ENCODE data around the gene AKT2. TPM values are rescaled to one million over a fixed set of nuclear protein-coding genes. Genes with fewer than 3 reads are reported as not detected.

AKT2 gene
- total RNA-seq, 1 donor from 2014 or later = 85.1 TPM

- Histone ChIP-seq H3K4me3 (no peak overlapping the region), H3K36me3 (no peaks in the 10 kb centered on the region), H3K27me3 (no peaks in the 10 kb centered on the region), H2AFZ (replicated peaks) (no peak overlapping the region), H3K4me1 (no peaks in the 10 kb centered on the region), H3K9me3 (ENCODE audit: low read depth) (no peaks in the 10 kb centered on the region), H3K9ac (no peak overlapping the region), H3K27ac (no peak overlapping the region), H4K20me1 (ENCODE audit: low read depth) (peaks cover under 1% of the 10 kb centered on the region), H3K4me2 (no peak overlapping the region), H3K79me2 (ENCODE audit: low read depth) (no peaks in the 10 kb centered on the region), H3F3A (ENCODE audit: low read depth) (no peaks in the 10 kb centered on the region)
- no peak for TF ChIP-seq EZH2 (IDR thresholded peaks at IDR 0.05)
- Mint-ChIP-seq H3K9me3 (no peaks in the 10 kb centered on the region), H3K36me3 (peaks cover 14% of the 10 kb centered on the region), H3K27me3 (ENCODE audit: insufficient read depth, low read depth) (peaks cover 13% of the 10 kb centered on the region), H3K4me3 (no peak overlapping the region), H3K4me1 (no peaks in the 10 kb centered on the region), H3K27ac (no peak overlapping the region)
- no peak for DNase-seq (ENCODE audit: low spot score)
These were observed 79.4 kb downstream of the AKT2 start for GRCh38 chr19:40205760-40206159.

- Histone ChIP-seq H3K36me3 (no peaks in the 10 kb centered on the region), H3K9me3 (ENCODE audit: low read depth) (no peaks in the 10 kb centered on the region), H3K79me2 (ENCODE audit: low read depth) (no peaks in the 10 kb centered on the region), H2AFZ (replicated peaks) (no peak overlapping the region), H3K4me2 (no peak overlapping the region), H3F3A (ENCODE audit: low read depth) (no peaks in the 10 kb centered on the region), H4K20me1 (ENCODE audit: low read depth) (no peaks in the 10 kb centered on the region), H3K27me3 (no peaks in the 10 kb centered on the region), H3K4me1 (no peaks in the 10 kb centered on the region), H3K27ac (no peak overlapping the region), H3K4me3 (no peak overlapping the region), H3K9ac (no peak overlapping the region)
- H3K4me1 Mint-ChIP-seq = no peaks in the 10 kb centered on the region
- H3K4me3 Mint-ChIP-seq = no peak overlapping the region
- H3K36me3 Mint-ChIP-seq = peaks cover 14% of the 10 kb centered on the region
- H3K9me3 Mint-ChIP-seq = no peaks in the 10 kb centered on the region
- H3K27me3 Mint-ChIP-seq (ENCODE audit: insufficient read depth, low read depth) = peaks cover 11% of the 10 kb centered on the region
- no peak overlapping the region for H3K27ac Mint-ChIP-seq
- DNase-seq (ENCODE audit: low spot score) = no peak
- TF ChIP-seq EZH2 (IDR thresholded peaks at IDR 0.05) (no peak), EZH2phosphoT487 (IDR thresholded peaks at IDR 0.05) (no peak), CTCF (IDR thresholded peaks at IDR 0.05) (no peak)
These were observed 80.8 kb downstream of the AKT2 start for GRCh38 chr19:40204381-40204780.

- no peak overlapping the region for H3K4me3 ChIP-seq
- no peak overlapping the region for H3K27ac ChIP-seq
- no peaks in the 10 kb centered on the region for H3F3A ChIP-seq (ENCODE audit: low read depth)
- TF ChIP-seq EZH2 (IDR thresholded peaks at IDR 0.05) (no peak), CTCF (IDR thresholded peaks at IDR 0.05) (no peak), EZH2phosphoT487 (IDR thresholded peaks at IDR 0.05) (no peak)
- no peak for DNase-seq (ENCODE audit: low spot score)
- no peaks in the 10 kb centered on the region for H3K9me3 ChIP-seq (ENCODE audit: low read depth)
- H3K36me3 ChIP-seq = no peaks in the 10 kb centered on the region
- H4K20me1 ChIP-seq (ENCODE audit: low read depth) = no peaks in the 10 kb centered on the region
- no peak overlapping the region for H3K4me2 ChIP-seq
- no peaks in the 10 kb centered on the region for H3K9me3 Mint-ChIP-seq
- H3K4me3 Mint-ChIP-seq = no peak overlapping the region
- H2AFZ ChIP-seq (replicated peaks) = no peak overlapping the region
- H3K27me3 Mint-ChIP-seq (ENCODE audit: insufficient read depth, low read depth) = peaks cover 8% of the 10 kb centered on the region
- no peaks in the 10 kb centered on the region for H3K27me3 ChIP-seq
- peaks cover 15% of the 10 kb centered on the region for H3K36me3 Mint-ChIP-seq
- H3K27ac Mint-ChIP-seq = no peak overlapping the region
- no peak overlapping the region for H3K9ac ChIP-seq
- H3K4me1 ChIP-seq = no peaks in the 10 kb centered on the region
- H3K4me1 Mint-ChIP-seq = peaks cover 4% of the 10 kb centered on the region
- H3K79me2 ChIP-seq (ENCODE audit: low read depth) = no peaks in the 10 kb centered on the region
These were observed 84.6 kb downstream of the AKT2 start for GRCh38 chr19:40200341-40201099.

- H3K4me1 ChIP-seq = no peaks in the 10 kb centered on the region
- H3K4me1 Mint-ChIP-seq = peaks cover 15% of the 10 kb centered on the region
- H4K20me1 ChIP-seq (ENCODE audit: low read depth) = peaks cover 6% of the 10 kb centered on the region
- H3K9me3 Mint-ChIP-seq = no peaks in the 10 kb centered on the region
- no peak overlapping the region for H3K27ac ChIP-seq
- H3K27ac Mint-ChIP-seq = no peak overlapping the region
- H2AFZ ChIP-seq (replicated peaks) = no peak overlapping the region
- no peak overlapping the region for H3K4me2 ChIP-seq
- H3K4me3 Mint-ChIP-seq = no peak overlapping the region
- peaks cover 6% of the 10 kb centered on the region for H3K27me3 Mint-ChIP-seq (ENCODE audit: insufficient read depth, low read depth)
- H3K9me3 ChIP-seq (ENCODE audit: low read depth) = no peaks in the 10 kb centered on the region
- no peaks in the 10 kb centered on the region for H3K27me3 ChIP-seq
- peaks cover under 1% of the 10 kb centered on the region for H3F3A ChIP-seq (ENCODE audit: low read depth)
- no peak for DNase-seq (ENCODE audit: low spot score)
- no peaks in the 10 kb centered on the region for H3K79me2 ChIP-seq (ENCODE audit: low read depth)
- H3K36me3 ChIP-seq = no peaks in the 10 kb centered on the region
- no peak overlapping the region for H3K4me3 ChIP-seq
- no peak overlapping the region for H3K9ac ChIP-seq
- H3K36me3 Mint-ChIP-seq = peaks cover 10% of the 10 kb centered on the region
- TF ChIP-seq CTCF (IDR thresholded peaks at IDR 0.05) (no peak), EZH2phosphoT487 (IDR thresholded peaks at IDR 0.05) (no peak), EZH2 (IDR thresholded peaks at IDR 0.05) (no peak)
These were observed 86.7 kb downstream of the AKT2 start for GRCh38 chr19:40198272-40198990.
